GM12875 (cell line): ENCODE data around the gene GNA15.

Experiments
- H3K4me3 ChIP-seq: one replicate; pipeline ENCODE4 v1.5.1; 2011; ENCODE audit warnings: low read depth, low read length, control low read depth
- TF ChIP-seq, protein P1 (sequence below): IDR thresholded peaks from 2 replicates; pipeline ENCODE4 v1.5.1; 2011; ENCODE audit warnings: low read depth, mild to moderate bottlenecking, control low read depth, inconsistent platforms, low read length, moderate library complexity, borderline replicate concordance; ENCODE audit not compliant: insufficient read depth

GNA15 gene

DNA sequence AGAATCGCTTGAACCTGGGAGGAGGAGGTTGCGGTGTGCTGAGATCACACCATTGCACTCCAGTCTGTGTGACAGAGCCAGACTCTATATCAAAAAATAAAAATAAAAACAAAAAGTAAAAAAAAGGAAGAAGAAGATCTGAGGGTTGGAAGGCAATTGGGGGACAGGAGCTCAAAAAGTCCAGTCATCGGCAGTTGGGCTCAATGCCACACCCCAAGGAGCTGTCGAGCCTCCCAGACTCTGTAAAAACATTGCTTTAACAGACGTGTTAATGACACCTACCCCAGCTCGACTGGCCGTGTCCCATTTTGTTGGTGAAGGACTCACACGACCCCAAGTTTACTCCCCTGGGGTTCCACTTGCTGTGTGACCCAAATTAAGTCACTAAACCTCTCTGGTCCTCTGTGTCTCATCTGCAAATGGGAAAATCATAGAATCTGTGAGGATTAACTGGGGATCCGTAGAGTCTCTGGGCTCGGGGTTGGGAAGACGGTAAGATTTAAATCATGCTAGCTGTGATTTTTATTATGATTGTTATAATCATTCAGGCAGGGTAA, 7.0 kb downstream of the GNA15 start:
- no peak overlapping the region for H3K4me3 ChIP-seq
- TF ChIP-seq, protein P1, sequence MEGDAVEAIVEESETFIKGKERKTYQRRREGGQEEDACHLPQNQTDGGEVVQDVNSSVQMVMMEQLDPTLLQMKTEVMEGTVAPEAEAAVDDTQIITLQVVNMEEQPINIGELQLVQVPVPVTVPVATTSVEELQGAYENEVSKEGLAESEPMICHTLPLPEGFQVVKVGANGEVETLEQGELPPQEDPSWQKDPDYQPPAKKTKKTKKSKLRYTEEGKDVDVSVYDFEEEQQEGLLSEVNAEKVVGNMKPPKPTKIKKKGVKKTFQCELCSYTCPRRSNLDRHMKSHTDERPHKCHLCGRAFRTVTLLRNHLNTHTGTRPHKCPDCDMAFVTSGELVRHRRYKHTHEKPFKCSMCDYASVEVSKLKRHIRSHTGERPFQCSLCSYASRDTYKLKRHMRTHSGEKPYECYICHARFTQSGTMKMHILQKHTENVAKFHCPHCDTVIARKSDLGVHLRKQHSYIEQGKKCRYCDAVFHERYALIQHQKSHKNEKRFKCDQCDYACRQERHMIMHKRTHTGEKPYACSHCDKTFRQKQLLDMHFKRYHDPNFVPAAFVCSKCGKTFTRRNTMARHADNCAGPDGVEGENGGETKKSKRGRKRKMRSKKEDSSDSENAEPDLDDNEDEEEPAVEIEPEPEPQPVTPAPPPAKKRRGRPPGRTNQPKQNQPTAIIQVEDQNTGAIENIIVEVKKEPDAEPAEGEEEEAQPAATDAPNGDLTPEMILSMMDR, result no peak

DNA sequence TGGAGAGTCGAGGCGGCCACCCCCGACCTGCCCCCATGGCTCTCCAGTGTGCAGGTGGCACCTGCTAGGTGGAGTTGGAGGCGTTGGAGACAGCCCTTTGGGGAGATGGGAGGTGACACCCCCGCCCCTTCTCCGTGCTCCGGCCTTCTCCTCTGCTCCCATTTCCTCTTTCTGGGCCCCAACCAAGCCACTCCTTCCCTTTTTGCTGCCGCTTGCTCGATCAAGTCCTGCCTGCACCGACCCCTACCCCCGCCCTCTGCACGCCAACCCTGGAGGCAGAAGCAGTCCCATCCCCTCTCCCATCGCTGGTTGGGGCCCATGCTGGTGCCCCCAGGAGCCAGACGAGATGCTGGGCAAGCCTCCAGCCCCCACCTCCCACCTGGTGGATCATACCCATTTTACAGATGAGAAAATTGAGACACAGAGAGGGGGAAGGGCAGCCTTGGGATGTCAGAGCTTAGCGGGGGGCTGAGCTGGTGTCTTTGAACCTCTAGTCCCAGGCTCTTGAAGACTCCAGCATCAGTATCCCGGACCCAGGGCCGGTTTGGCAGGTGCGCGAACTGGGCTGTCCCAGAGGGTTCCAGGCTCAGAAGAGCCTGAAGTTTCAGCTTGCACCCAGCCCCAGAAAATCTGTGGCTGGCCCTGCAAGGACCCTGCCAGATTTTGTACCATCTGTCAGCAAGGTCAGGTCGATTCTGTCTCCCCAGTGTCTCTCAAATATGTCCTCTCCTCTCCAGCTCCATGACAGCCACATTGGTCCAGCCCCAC, 10.3 kb downstream of the GNA15 start:
- H3K4me3 ChIP-seq, result no peak overlapping the region
- TF ChIP-seq, protein P1, result no peak

DNA sequence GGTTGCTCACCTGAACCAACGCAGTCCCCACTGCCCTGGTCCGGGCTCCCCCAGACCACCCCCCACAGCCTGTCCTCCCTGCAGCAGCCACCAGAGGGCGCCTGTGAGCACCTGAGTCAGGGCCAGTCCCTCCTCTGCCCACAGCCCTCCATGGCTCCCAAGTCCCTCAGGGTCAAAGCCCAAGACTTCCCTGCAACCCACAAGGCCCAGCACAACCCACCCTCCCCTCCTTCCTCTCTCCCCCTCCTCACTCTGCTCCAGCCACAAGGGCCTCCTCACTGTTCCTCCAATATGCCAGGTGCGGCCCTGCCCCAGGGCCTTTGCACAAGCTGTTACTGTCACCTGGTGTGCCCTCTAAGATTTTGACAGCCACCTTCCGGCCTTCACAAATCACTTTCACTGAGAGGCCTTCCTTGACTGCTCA, 10.9 kb downstream of the GNA15 start:
- H3K4me3 ChIP-seq, result no peak overlapping the region
- TF ChIP-seq, protein P1, result peak; percentile 97

DNA sequence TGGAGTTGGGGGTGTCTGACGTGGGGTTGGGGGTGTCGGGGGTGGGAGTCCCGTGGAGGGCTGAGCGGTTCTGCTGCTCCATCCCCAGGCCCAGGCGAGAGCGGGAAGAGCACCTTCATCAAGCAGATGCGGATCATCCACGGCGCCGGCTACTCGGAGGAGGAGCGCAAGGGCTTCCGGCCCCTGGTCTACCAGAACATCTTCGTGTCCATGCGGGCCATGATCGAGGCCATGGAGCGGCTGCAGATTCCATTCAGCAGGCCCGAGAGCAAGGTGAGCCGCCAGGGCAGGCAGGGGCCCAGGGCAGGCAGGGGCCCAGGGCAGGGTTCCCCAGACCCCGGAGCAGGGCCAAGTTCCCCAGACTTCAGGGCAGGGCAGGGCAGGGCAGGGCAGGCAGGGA, 12.7 kb downstream of the GNA15 start:
- H3K4me3 ChIP-seq, result no peak overlapping the region
- TF ChIP-seq, protein P1, result no peak

DNA sequence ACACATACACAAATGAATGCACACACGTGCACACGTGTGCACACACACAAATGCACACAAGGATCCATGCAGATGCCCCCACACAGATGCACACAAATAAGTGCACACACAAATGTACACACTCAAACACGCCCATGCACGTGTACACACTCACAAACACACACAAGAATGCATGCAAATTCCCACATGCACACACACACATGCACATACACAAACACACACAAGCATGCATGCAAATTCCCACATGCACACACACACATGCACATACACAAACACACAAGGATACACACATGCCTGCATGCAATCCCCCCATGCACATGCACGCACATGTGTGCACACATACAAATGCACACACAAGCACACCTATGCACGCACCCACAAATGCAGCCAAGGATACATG, 13.3 kb downstream of the GNA15 start:
- H3K4me3 ChIP-seq, result no peak overlapping the region
- TF ChIP-seq, protein P1, result no peak

DNA sequence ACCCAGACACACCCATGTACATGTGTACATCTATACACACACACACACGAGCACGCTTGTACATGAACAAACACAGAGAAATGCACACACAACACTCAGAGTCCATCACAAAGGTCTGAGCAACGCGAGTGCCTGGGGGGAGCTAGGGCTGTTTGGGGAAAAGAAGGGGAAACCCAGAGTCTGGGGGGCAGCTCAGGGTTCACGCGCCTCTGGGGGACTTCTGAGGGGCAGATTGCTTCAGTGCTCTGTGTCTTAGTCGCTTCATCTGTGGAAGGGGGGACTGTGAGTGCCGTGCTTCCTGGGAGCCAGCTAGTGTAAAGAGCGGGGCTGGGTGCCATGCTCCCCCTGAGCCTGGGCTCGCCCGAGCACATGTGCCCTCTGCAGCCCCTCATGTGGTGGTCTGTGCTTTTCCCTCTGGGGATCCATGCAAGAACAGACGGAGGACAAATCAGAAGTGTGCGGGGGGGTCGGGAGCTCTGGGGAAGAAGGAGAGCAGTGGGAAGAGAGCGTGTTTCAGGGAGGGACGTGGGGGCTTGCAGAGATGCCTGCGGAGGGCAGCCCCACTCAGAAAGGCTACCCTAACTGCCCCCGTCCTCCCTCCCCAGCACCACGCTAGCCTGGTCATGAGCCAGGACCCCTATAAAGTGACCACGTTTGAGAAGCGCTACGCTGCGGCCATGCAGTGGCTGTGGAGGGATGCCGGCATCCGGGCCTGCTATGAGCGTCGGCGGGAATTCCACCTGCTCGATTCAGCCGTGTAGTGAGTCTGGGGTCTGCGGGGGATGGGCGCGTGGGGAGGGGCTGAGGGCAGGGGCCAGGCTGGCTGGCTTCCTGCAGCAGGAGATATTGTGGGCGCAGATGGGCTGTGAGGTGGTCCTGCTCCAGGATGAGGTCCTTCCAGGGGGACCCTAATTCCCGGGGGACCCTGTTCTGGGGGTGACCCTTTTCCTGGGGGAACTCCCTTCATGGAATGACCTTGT, 14.0 kb downstream of the GNA15 start:
- no peak overlapping the region for H3K4me3 ChIP-seq
- TF ChIP-seq, protein P1, result no peak
